ENCODE measurements around the gene FBXL13.

GRCh38 chr7:102849538-102849937 is 225.1 kb downstream of the FBXL13 start:
- TF ChIP-seq EZH2 (IDR thresholded peaks at IDR 0.05; ENCODE audit: insufficient read depth, poor library complexity, severe bottlenecking) (no peak), EZH2phosphoT487 (IDR thresholded peaks at IDR 0.05; ENCODE audit: insufficient read depth, low read depth) (no peak)

Measured in GM23248 (cell line).